Hepatocyte (in vitro differentiated cells): ENCODE data around the gene CHD6. TPM values are rescaled to one million over a fixed set of nuclear protein-coding genes. Genes with fewer than 3 reads are reported as not detected.

Source experiments
- DNase-seq: peaks from one replicate; pipeline ENCODE4 v3.0.0-alpha.2; 2016; ENCODE audit warnings: low spot score
- H2AFZ ChIP-seq: fragments of 200-600 bp; sonication (generic); 2 replicates; pipeline ENCODE4 v1.6.0; 2016; ENCODE audit warnings: antibody characterized with exemption, mild to moderate bottlenecking
- H3K27ac ChIP-seq: fragments of 200-600 bp; sonication (generic); 2 replicates; pipeline ENCODE4 v1.5.1; 2016; ENCODE audit warnings: mild to moderate bottlenecking
- H3K27me3 ChIP-seq: fragments of 200-600 bp; sonication (generic); 2 replicates; pipeline ENCODE4 v1.6.1; 2016
- H3K36me3 ChIP-seq: fragments of 200-600 bp; sonication (generic); replicated peaks from 2 replicates; pipeline ENCODE4 v1.5.1; 2016; ENCODE audit warnings: low read depth; ENCODE audit not compliant: insufficient read depth
- H3K4me1 ChIP-seq: fragments of 200-600 bp; sonication (generic); 2 replicates; pipeline ENCODE4 v1.5.1; 2016; ENCODE audit warnings: mild to moderate bottlenecking, moderate library complexity; ENCODE audit not compliant: insufficient read depth
- H3K4me2 ChIP-seq: fragments of 200-600 bp; sonication (generic); 2 replicates; pipeline ENCODE4 v1.6.0; 2016
- H3K4me3 ChIP-seq: fragments of 200-600 bp; sonication (generic); 2 replicates; pipeline ENCODE4 v1.5.1; 2016; ENCODE audit warnings: mild to moderate bottlenecking
- H3K79me2 ChIP-seq: fragments of 200-600 bp; sonication (generic); 2 replicates; pipeline ENCODE4 v1.6.0; 2017; ENCODE audit warnings: mild to moderate bottlenecking
- H3K9me2 ChIP-seq: fragments of 200-600 bp; sonication (generic); replicated peaks from 2 replicates; pipeline ENCODE4 v1.6.0; 2017; ENCODE audit warnings: mild to moderate bottlenecking; ENCODE audit not compliant: insufficient read depth
- H3K9me3 ChIP-seq: fragments of 200-600 bp; sonication (generic); 2 replicates; pipeline ENCODE4 v1.5.1; 2016; ENCODE audit warnings: low read depth, mild to moderate bottlenecking
- H4K20me1 ChIP-seq: fragments of 200-600 bp; sonication (generic); 2 replicates; pipeline ENCODE4 v1.6.0; 2016; ENCODE audit warnings: mild to moderate bottlenecking; ENCODE audit not compliant: insufficient read depth, poor library complexity, severe bottlenecking
- CTCF ChIP-seq: fragments of 200-600 bp; sonication (generic); IDR thresholded peaks from 2 replicates; pipeline ENCODE4 v1.5.1; 2016; ENCODE audit warnings: antibody characterized with exemption, mild to moderate bottlenecking; ENCODE audit not compliant: poor library complexity
- EZH2 ChIP-seq: fragments of 200-600 bp; sonication (generic); IDR thresholded peaks from 2 replicates; pipeline ENCODE4 v1.6.1; 2016; ENCODE audit warnings: antibody characterized with exemption, mild to moderate bottlenecking, borderline replicate concordance
- EZH2phosphoT487 ChIP-seq: fragments of 200-600 bp; sonication (generic); IDR thresholded peaks from one replicate; pipeline ENCODE4 v1.6.1; 2018; ENCODE audit warnings: antibody characterized with exemption, mild to moderate bottlenecking, low read depth, moderate library complexity; ENCODE audit not compliant: unreplicated experiment, severe bottlenecking
- WGBS: methylation state at CpG from one replicate; pipeline ENCODE4 v1.1.6; 2016; ENCODE audit warnings: low lambda C conversion rate; ENCODE audit errors: missing lambda C conversion rate; 5-methylcytosine and 5-hydroxymethylcytosine counted together
- polyA plus RNA-seq: library from polyadenylated mRNA; unstranded; fragments of >200 nt; fragmentation: Nextera tagmentation; extraction: Ambion mirVana; gene quantifications from 2 replicates; pipeline ENCODE4 v1.2.1, GENCODE V29; 2016
- total RNA-seq: library from RNA; depleted of rRNA; stranded (reverse); fragments of >200 nt; gene quantifications from 2 replicates; pipeline ENCODE4 v1.2.3, GENCODE V29; 2014

Gene CHD6
- total and polyA plus RNA-seq, 2 experiments from 2014 or later, result 31.0 to 56.0 TPM

DNA sequence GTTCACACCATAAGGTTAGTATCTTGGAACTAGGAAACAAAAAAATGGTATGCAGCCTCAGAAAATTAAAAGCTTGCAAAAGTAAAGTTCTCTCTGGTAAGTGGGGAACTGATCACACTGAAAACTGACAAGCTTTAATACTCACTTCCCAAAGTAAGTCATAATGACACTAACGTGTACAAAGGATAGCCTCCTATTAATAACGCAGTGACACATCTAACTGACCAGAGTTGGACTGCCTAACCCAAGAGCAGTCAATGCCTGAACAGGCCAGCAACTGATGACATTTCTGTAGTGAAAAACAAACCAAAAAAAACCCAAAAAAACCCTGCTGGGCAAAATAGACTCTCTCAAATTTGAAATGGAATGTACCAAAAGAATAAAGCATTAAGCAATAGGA is 30.7 kb downstream of the CHD6 start:
- 96% methylated on average over 2 of the region's 2 CpGs for WGBS

DNA sequence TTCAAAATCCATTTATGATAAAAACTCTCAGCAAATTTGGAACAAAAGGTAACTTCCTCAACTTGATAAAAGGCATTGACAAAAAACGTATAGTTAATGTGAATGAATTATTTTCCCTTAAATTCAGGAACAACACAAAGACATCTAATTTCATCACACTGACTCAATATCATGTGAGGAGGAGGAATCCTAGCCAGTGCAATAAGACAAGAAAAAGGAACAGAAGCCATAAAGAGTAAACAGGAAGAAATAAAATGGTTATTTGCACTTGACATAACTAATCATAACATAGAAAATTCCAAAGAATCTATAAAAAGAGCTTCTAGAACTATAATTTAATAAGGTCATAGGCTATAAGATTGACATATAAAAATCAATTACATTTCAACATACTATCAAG is 31.4 kb downstream of the CHD6 start:
- Histone ChIP-seq H3K36me3 (no peaks in the 10 kb centered on the region), H4K20me1 (peaks cover 8% of the 10 kb centered on the region), H3K9me2 (no peaks in the 10 kb centered on the region), H3K4me1 (no peaks in the 10 kb centered on the region), H3K27ac (no peak overlapping the region), H2AFZ (no peak overlapping the region), H3K4me3 (no peak overlapping the region), H3K4me2 (no peak overlapping the region), H3K79me2 (peaks cover 97% of the 10 kb centered on the region), H3K27me3 (no peaks in the 10 kb centered on the region), H3K9me3 (peaks cover 6% of the 10 kb centered on the region)
- no peak for DNase-seq
- TF ChIP-seq EZH2phosphoT487 (no peak), CTCF (no peak), EZH2 (no peak)
- 100% methylated on average over 1 of the region's 1 CpG for WGBS

More for the DNA sequence above, 30.7 kb downstream of the CHD6 start:
- no peak for DNase-seq
- H4K20me1 ChIP-seq, result peaks cover under 1% of the 10 kb centered on the region
- no peak overlapping the region for H3K4me3 ChIP-seq
- H3K9me3 ChIP-seq, result peaks cover 6% of the 10 kb centered on the region
- H3K27ac ChIP-seq, result no peak overlapping the region
- H3K4me2 ChIP-seq, result no peak overlapping the region
- TF ChIP-seq EZH2phosphoT487 (no peak), CTCF (no peak), EZH2 (no peak)
- no peaks in the 10 kb centered on the region for H3K27me3 ChIP-seq
- H3K4me1 ChIP-seq, result no peaks in the 10 kb centered on the region
- H3K79me2 ChIP-seq, result peaks cover 97% of the 10 kb centered on the region
- no peaks in the 10 kb centered on the region for H3K9me2 ChIP-seq
- H2AFZ ChIP-seq, result no peak overlapping the region
- H3K36me3 ChIP-seq, result no peaks in the 10 kb centered on the region

- Histone ChIP-seq H3K4me1 (peaks cover 14% of the 10 kb centered on the region), H3K4me2 (peak overlapping the region; percentile 24), H3K9me2 (no peaks in the 10 kb centered on the region), H2AFZ (no peak overlapping the region), H4K20me1 (peaks cover 24% of the 10 kb centered on the region), H3K9me3 (no peaks in the 10 kb centered on the region), H3K36me3 (no peaks in the 10 kb centered on the region), H3K27me3 (no peaks in the 10 kb centered on the region), H3K27ac (no peak overlapping the region), H3K79me2 (peaks cover 100% of the 10 kb centered on the region), H3K4me3 (no peak overlapping the region)
- no peak for DNase-seq
- 75% methylated on average over 2 of the region's 2 CpGs for WGBS
- TF ChIP-seq EZH2, result no peak
- no peak for TF ChIP-seq EZH2phosphoT487
- TF ChIP-seq CTCF, result no peak
Observed at GRCh38 chr20:41580350-41580749, 37.8 kb downstream of the CHD6 start.
